Ovary (tissue), 9 donors: ENCODE measurements around the gene PAGE2B. TPM values are rescaled to one million over a fixed set of nuclear protein-coding genes. Genes with fewer than 3 reads are reported as not detected.
"Not testable (repeated sequence)": the region's sequence is repeated elsewhere in the genome, so short reads cannot be mapped to it uniquely, and the experiment has no call there.

Source experiments
- DNase-seq, 5 donors: peaks; one replicate each; pipeline ENCODE4 v3.0.0-alpha.2; 2019 to 2020
- H3K27ac ChIP-seq, 2 donors: fragments of 200-600 bp; one replicate each; pipeline versions ENCODE4 v1.5.1 to v1.8.0; 2019 to 2022
- H3K27me3 ChIP-seq: fragments of 200-600 bp; one replicate; pipeline ENCODE4 v1.8.0; 2022
- H3K36me3 ChIP-seq: fragments of 200-600 bp; sonication (generic); one replicate; pipeline ENCODE4 v1.5.1; 2019
- H3K4me1 ChIP-seq: one replicate; pipeline ENCODE4 v1.8.1; 2013; ENCODE audit warnings: mild to moderate bottlenecking, moderate library complexity; ENCODE audit not compliant: insufficient read depth
- H3K4me3 ChIP-seq: fragments of 200-600 bp; sonication (generic); one replicate; pipeline ENCODE4 v1.5.1; 2017
- H3K9me3 ChIP-seq, 2 donors: fragments of 200-600 bp in 1 of 2; sonication (generic) in 1 of 2; one replicate each; pipeline versions ENCODE4 v1.5.1 to v1.8.1; 2013 to 2019; ENCODE audit warnings: mild to moderate bottlenecking in 1 of 2, moderate library complexity in 1 of 2
- CTCF ChIP-seq, 3 donors: fragments of 450-650 bp in 2 of 3; fragments of 200-600 bp in 1 of 3; IDR thresholded peaks; one replicate each; pipeline versions ENCODE4 v1.5.1 to v1.8.0; 2016 to 2022; ENCODE audit warnings: antibody characterized with exemption in 3 of 3, mild to moderate bottlenecking in 1 of 3
- EP300 ChIP-seq: sonication (generic); formaldehyde crosslinking; IDR thresholded peaks from one replicate; pipeline ENCODE4 v1.6.1; 2017; ENCODE audit warnings: antibody characterized with exemption
- POLR2A ChIP-seq: fragments of 450-650 bp; IDR thresholded peaks from one replicate; pipeline ENCODE4 v1.6.1; 2017; ENCODE audit warnings: antibody characterized with exemption, mild to moderate bottlenecking, moderate library complexity
- WGBS, 3 donors: extraction: QIAGEN DNeasy Blood & Tissue Kit in 1 of 3; methylation state at CpG; one replicate each; pipeline versions ENCODE4 v1.1.5 to v1.1.7; 2013 to 2017; 5-methylcytosine and 5-hydroxymethylcytosine counted together
- intact Hi-C, 4 donors: fragments of 100-400 bp; cut with DNase I; formaldehyde crosslinking; loops; one replicate each; pipeline versions ENCODE4 v1.11.0 to v1.15.1; 2022 to 2023
- polyA plus RNA-seq, 2 donors: library from polyadenylated mRNA; stranded (reverse); fragments of 200-250 nt in 1 of 2; fragments of 350-450 nt in 1 of 2; fragmentation: Illumina TruSeq in 1 of 2; extraction: RNeasy Lipid Tissue Mini Kit (QIAGEN cat#74804) in 1 of 2; gene quantifications; one replicate each; pipeline ENCODE4 v1.2.3, GENCODE V29; 2013 to 2014
- total RNA-seq, 7 donors: library from RNA; depleted of rRNA in 2 of 7; stranded (reverse); fragments of >200 nt in 2 of 7; fragmentation: NEBNext Ultra II Directional in 3 of 7; extraction: Animal tissue kit (Norgen Biotek cat#: 25700) in 3 of 7; gene quantifications; one replicate each; pipeline versions ENCODE4 v1.1.0 to v1.2.4, GENCODE V29; 2016 to 2023
- donor health status: DM: no; HTN: no; CAD: no; lungs with moderate emphysema.
- donor health status: DM: no; HTN: no; CAD: no.
- donor health status: Bipolar disorder and iron deficiency.
- donor health status: DM: yes; HTN: yes; CAD: no.
- donor health status: DM: no; HTN: no; CAD: no.
- donor health status: DM: yes; HTN: yes; CAD: no.

Gene PAGE2B
- total and polyA plus RNA-seq, 9 donors, result 0.75 TPM; not detected in 8

DNA sequence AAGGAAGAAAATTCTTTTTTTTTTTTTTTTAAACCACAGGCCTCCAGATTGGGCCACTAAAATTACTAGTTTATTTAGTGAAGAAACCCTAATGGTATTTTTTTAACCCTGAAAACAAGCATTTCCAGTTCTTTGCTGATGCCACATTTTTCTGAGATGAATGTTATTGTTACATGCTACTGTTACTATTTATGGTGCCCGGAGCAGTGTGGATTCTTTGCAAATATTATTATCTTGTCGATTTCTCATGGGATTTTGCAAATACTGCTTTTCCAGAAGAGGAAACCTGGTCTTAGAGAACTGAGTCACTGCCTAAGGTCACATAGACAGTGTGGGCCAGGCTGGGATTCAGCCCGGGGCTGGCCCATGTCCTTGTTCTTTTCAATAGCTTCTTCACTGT, 35.4 kb upstream of the PAGE2B start:
- no peaks in the 10 kb centered on the region for H3K9me3 ChIP-seq
- intact Hi-C loops, result no loop called here
- no peak overlapping the region for H3K27ac ChIP-seq
- no peak for DNase-seq
- no peaks in the 10 kb centered on the region for H3K4me1 ChIP-seq
- H3K4me3 ChIP-seq, result no peak overlapping the region
- TF ChIP-seq POLR2A (no peak), EP300 (no peak), CTCF (IDR thresholded peaks at IDR 0.05) (no peak)
- 51 to 65% (median 53%) methylated on average over 3 of the region's 3 CpGs for WGBS, 3 donors
- no peaks in the 10 kb centered on the region for H3K36me3 ChIP-seq
- H3K27me3 ChIP-seq, result no peaks in the 10 kb centered on the region

- no peaks in the 10 kb centered on the region for H3K9me3 ChIP-seq
- H3K4me1 ChIP-seq, result no peaks in the 10 kb centered on the region
- H3K4me3 ChIP-seq, result no peak overlapping the region
- TF ChIP-seq POLR2A, result no peak
- no peak for TF ChIP-seq CTCF (IDR thresholded peaks at IDR 0.05)
- TF ChIP-seq EP300, result no peak
- intact Hi-C loops, result no loop called here
- no peak overlapping the region for H3K27ac ChIP-seq
- WGBS, 3 donors, result 83 to 96% (median 96%) methylated on average over 6 of the region's 6 CpGs
- no peak for DNase-seq
- no peaks in the 10 kb centered on the region for H3K36me3 ChIP-seq
- H3K27me3 ChIP-seq, result no peaks in the 10 kb centered on the region
Measured at GRCh38 chrX:55041514-55041913, 33.3 kb upstream of the PAGE2B start.

DNA sequence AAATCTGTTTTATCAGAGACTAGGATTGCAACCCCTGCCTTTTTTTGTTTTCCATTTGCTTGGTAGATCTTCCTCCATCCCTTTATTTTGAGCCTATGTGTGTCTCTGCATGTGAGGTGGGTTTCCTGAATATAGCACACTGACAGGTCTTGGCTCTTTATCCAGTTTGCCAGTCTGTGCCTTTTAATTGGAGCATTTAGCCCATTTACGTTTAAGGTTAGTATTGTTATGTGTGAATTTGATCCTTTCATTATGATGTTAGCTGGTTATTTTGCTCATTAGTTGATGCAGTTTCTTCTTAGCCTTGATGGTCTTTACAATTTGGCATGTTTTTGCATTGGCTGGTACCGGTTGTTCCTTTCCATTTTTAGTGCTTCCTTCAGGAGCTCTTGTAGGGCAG, 24.2 kb upstream of the PAGE2B start:
- WGBS, 3 donors, result 68 to 74% (median 69%) methylated on average over 2 of the region's 2 CpGs
- H3K4me1 ChIP-seq, H3K36me3 ChIP-seq, H3K4me3 ChIP-seq, DNase-seq, H3K27ac ChIP-seq, H3K9me3 ChIP-seq, H3K27me3 ChIP-seq: not testable (repeated sequence)
- intact Hi-C loops, result loop anchor here in 1 of 4 donors (10.0 kb wide), 1 partner anchor 1006 kb away; the partner anchor contains the start of gene PHF8

DNA sequence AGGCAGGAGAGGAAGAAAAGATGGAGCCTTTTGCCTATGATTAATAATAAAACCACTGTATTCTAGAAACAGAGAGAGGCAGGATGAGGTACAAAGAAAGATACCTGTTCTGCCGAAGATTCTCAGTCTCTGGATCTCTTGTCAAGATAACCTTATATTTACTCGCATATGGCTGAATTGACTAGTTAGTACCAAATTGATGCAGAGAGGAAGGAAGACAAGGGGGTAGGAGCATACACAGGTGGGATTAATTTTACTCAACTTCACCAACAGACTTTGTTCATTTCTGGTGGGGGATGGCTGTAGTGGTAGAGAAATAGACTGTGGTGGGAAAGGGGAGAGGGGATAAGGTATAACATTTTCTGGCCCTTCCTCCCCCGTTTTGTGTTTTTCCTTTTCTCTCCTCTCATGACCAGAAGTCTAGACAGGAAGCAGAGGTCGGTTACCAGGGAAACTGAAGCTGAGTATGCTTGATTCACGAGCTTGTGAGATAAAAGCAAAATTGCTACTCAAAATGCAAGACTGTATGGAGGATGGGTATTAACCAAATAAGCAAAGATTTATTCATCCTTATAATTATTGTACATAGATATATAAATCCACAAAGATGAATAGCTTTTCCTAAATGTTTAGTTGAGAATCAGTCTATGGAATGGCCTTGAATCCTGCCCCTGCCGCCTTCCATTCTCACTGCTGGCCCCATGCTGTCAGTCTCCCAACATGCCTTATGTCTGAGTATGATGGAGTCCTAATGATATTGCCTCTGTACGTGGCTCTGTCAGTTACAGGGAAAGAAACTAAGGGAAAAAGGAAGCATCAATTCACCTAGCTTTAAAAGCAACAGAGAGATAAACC, 17.8 kb upstream of the PAGE2B start:
- Histone ChIP-seq H3K36me3 (no peaks in the 10 kb centered on the region), H3K4me1 (no peaks in the 10 kb centered on the region), H3K27ac (no peak overlapping the region), H3K4me3 (no peak overlapping the region), H3K9me3 (no peaks in the 10 kb centered on the region), H3K27me3 (no peaks in the 10 kb centered on the region)
- 24 to 29% (median 25%) methylated on average over 7 of the region's 7 CpGs for WGBS, 3 donors
- TF ChIP-seq CTCF (IDR thresholded peaks at IDR 0.05) (no peak), POLR2A (no peak), EP300 (no peak)
- intact Hi-C loops, result loop anchor here in 1 of 4 donors (10.0 kb wide), 1 partner anchor 1012 kb away; the partner anchor contains the start of gene PHF8
- no peak for DNase-seq

GRCh38 chrX:55057675-55058249, 17.1 kb upstream of the PAGE2B start:
- TF ChIP-seq CTCF (IDR thresholded peaks at IDR 0.05) (peak; percentile 33 to 73 (median 66)), EP300 (no peak), POLR2A (no peak)
- peak in 1 of 5 donors; percentile 40 for DNase-seq
- no peak overlapping the region for H3K27ac ChIP-seq
- no peak overlapping the region for H3K4me3 ChIP-seq
- H3K36me3 ChIP-seq, result no peaks in the 10 kb centered on the region
- no peaks in the 10 kb centered on the region for H3K27me3 ChIP-seq
- intact Hi-C loops, result loop anchor here in 1 of 4 donors (10.0 kb wide), 1 partner anchor 1013 kb away; the partner anchor contains the start of gene PHF8
- H3K9me3 ChIP-seq, result no peaks in the 10 kb centered on the region
- no peaks in the 10 kb centered on the region for H3K4me1 ChIP-seq
- WGBS, 3 donors, result 19 to 21% (median 20%) methylated on average over 5 of the region's 5 CpGs

- H3K27ac ChIP-seq, H3K4me3 ChIP-seq, H3K27me3 ChIP-seq, intact Hi-C loops, DNase-seq, H3K9me3 ChIP-seq, H3K4me1 ChIP-seq, H3K36me3 ChIP-seq: not testable (repeated sequence)
- 71 to 89% (median 86%) methylated on average over 2 of the region's 2 CpGs for WGBS, 3 donors
Measured at GRCh38 chrX:55067180-55067579, 7.7 kb upstream of the PAGE2B start.
